GM21723 (cell line): ENCODE measurements around the gene PBX3.

Experiments used
- ATAC-seq: cut with Tn5 transposase; IDR thresholded peaks from one replicate; pipeline ENCODE4 v1.9.1; 2021; ENCODE audit warnings: mild to moderate bottlenecking, moderate library complexity; ENCODE audit not compliant: unreplicated experiment

The PBX3 gene

GRCh38 chr9:125969462-125969861 lies 222.3 kb downstream of the PBX3 start:
- ATAC-seq = no peak

GRCh38 chr9:125969868-125970267 lies 222.7 kb downstream of the PBX3 start:
- no peak for ATAC-seq

GRCh38 chr9:125970340-125970739 lies 223.2 kb downstream of the PBX3 start:
- ATAC-seq = no peak

- ATAC-seq = no peak
Observed at GRCh38 chr9:125971050-125971449, 223.9 kb downstream of the PBX3 start.

- ATAC-seq = no peak
Observed at GRCh38 chr9:125972012-125972729, 225.0 kb downstream of the PBX3 start.

- no peak for ATAC-seq
Observed at GRCh38 chr9:125973547-125973946, 226.4 kb downstream of the PBX3 start.

- ATAC-seq = no peak
Observed at GRCh38 chr9:125974705-125975104, 227.5 kb downstream of the PBX3 start.

GRCh38 chr9:125977223-125977622 lies 230.1 kb downstream of the PBX3 start:
- ATAC-seq = no peak

GRCh38 chr9:125979383-125979782 lies 232.2 kb downstream of the PBX3 start:
- no peak for ATAC-seq

- no peak for ATAC-seq
Observed at GRCh38 chr9:125982798-125983406, 235.7 kb downstream of the PBX3 start.

GRCh38 chr9:125983681-125984080 lies 236.5 kb downstream of the PBX3 start:
- ATAC-seq = no peak

- ATAC-seq = no peak
Observed at GRCh38 chr9:125984461-125984860, 237.3 kb downstream of the PBX3 start.

GRCh38 chr9:125985142-125985997 lies 238.2 kb downstream of the PBX3 start:
- ATAC-seq = no peak

- ATAC-seq = no peak
Observed at GRCh38 chr9:125985998-125986655, 239.0 kb downstream of the PBX3 start.

GRCh38 chr9:125986966-125987365 lies 239.8 kb downstream of the PBX3 start:
- no peak for ATAC-seq

GRCh38 chr9:125987420-125987819 lies 240.2 kb downstream of the PBX3 start:
- ATAC-seq = no peak

GRCh38 chr9:125988479-125989050 lies 241.4 kb downstream of the PBX3 start:
- no peak for ATAC-seq

- ATAC-seq = no peak
Observed at GRCh38 chr9:125989090-125989501, 241.9 kb downstream of the PBX3 start.

- no peak for ATAC-seq
Observed at GRCh38 chr9:125989524-125990180, 242.5 kb downstream of the PBX3 start.

GRCh38 chr9:125990186-125990792 lies 243.1 kb downstream of the PBX3 start:
- no peak for ATAC-seq
